C1 segment of cervical spinal cord (tissue), 14 donors: ENCODE measurements around the gene ZNF735.
"Not testable (repeated sequence)": the region's sequence is repeated elsewhere in the genome, so short reads cannot be mapped to it uniquely, and the experiment has no call there.

ENCODE experiments used
- DNase-seq, 14 donors: peaks; one replicate each; lab custom pipeline; 2025; lab: John Stamatoyannopoulos, UW

Gene ZNF735

DNA sequence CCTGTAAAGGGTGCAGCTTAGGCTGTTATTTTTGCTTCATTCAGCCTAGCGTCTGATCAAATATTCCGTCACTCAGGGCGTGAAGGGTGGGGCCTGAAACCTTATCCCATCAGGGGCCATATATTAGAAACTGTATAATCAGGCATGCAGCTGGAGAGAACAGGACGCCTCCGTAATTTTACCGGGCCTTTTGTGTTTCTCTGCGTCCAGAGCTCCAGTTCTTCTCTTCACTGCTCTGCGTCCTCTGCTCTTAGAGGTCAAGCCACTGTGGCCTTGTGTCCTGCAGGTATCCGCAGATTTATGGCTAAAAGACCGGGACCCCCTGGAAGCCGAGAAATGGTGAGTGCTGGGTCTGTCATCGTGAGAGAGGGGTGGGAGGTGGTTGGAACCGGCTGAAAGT, at the start of gene ZNF735:
Gene ZNF735, plus strand, starts transcription at position 301 of the 400 bp plus-strand sequence. Its CDS starts 0 bp downstream, at position 301.
- DNase-seq: no peak

DNA sequence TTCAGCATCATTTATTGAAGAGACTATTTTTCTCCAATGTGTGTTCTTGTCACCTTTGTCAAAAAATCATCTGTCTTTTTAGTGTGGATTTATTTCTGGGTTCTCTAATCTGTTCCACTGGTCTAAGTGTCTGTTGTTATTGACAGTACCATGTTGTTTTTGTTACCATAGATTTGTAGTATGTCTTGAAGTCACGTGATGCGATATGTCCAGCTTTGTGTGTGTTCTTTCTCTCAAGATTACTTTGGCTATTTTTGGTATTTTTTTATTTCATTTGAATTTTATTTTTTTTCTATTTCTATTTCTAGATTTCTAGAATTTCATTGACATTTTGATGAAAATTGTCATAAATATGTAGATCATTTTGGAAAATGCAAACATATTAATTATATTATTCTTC, 36.0 kb upstream of the ZNF735 start:
- not testable (repeated sequence) for DNase-seq

GRCh38 chr7:64174328-64174727, 32.7 kb upstream of the ZNF735 start:
- DNase-seq: no peak

- DNase-seq: no peak
These were observed 32.1 kb upstream of the ZNF735 start for GRCh38 chr7:64174941-64175340.

- DNase-seq: no peak
These were observed 26.0 kb upstream of the ZNF735 start for GRCh38 chr7:64180989-64181388.

GRCh38 chr7:64181586-64181985, 25.4 kb upstream of the ZNF735 start:
- no peak for DNase-seq

- DNase-seq: no peak
These were observed 24.8 kb upstream of the ZNF735 start for GRCh38 chr7:64182036-64182790.

DNA sequence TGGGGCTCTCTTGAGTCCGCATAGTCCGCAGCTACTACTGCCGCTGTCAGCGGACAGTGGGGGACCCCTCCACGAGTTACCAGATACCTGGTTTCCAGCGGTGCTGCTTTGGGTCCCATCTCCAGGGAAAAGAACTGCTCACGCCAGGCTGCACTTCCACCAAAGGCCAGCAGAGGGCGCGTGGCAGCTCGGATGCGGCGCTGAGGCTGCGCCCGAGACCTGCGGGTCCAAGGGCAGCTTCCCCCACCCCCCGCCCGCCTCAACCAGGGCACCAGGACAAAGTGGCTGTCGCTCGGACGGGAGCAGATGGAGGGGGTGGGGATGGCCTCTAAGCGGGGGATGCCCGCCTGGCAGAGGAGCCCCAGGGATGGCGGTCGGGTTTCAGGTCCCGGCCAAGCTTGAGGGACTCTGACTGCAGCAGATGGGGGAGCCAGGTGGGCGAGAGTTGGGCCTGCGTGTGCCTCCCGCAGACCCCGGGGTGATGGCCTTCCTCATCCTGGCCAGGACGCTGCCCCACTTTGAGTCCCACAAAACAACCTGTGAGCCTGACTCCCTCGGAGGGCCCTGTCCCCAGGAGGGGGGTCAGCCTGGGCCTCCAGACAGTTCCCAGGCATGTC, 23.8 kb upstream of the ZNF735 start:
- DNase-seq: peak in 6 of 14 donors; percentile 0 to 15 (median 5)

GRCh38 chr7:64183827-64184372, 23.1 kb upstream of the ZNF735 start:
- DNase-seq: no peak

DNA sequence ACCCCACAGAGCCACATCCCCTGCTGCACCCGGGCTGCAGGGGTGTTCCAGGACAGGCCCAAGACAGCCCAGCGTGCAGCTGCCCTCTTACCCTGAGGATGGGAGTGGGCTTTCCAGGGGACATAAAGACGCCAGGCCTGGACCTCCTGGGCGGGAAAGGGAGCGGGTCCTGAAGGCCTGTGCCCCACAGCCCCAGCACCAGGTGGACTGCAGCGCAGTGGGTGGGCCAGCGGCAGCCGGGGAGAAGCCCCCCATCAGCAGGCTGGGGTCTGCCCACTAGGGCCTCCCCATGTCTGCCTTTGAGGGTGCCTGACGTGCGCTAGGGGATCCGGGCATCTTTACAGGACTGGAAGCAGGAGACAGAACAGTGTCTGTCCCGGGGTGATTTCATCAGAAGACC, 22.6 kb upstream of the ZNF735 start:
- DNase-seq: no peak

GRCh38 chr7:64187408-64187807, 19.6 kb upstream of the ZNF735 start:
- no peak for DNase-seq

DNA sequence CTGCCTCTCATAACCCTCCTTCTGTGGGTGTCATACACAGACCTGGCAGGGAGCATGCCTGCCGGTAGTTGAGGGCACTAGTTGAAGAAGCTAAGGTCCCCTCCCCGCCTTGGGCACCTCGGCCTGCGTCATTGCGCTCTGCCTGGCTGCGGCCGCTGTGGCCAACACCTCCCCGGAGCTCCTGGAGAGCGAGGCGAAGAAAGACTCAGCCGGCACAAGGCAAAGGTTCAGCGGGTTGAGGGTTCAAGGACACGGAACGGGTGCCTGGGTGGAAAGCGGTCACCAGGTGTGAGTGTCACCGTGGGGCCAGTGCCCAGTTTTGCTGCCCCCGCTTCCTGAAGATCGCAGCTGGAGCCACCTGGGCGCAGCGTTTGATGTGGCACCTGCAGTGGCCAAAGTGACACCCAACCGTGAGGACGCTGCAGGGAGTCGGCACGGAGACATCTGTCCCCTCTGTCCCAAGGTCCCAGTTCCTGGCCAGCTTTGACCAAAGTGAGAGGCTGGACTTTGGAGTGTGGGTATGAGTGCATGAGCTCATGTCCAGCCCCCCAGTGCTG, 14.8 kb upstream of the ZNF735 start:
- DNase-seq: no peak

GRCh38 chr7:64192775-64193174, 14.2 kb upstream of the ZNF735 start:
- no peak for DNase-seq

DNA sequence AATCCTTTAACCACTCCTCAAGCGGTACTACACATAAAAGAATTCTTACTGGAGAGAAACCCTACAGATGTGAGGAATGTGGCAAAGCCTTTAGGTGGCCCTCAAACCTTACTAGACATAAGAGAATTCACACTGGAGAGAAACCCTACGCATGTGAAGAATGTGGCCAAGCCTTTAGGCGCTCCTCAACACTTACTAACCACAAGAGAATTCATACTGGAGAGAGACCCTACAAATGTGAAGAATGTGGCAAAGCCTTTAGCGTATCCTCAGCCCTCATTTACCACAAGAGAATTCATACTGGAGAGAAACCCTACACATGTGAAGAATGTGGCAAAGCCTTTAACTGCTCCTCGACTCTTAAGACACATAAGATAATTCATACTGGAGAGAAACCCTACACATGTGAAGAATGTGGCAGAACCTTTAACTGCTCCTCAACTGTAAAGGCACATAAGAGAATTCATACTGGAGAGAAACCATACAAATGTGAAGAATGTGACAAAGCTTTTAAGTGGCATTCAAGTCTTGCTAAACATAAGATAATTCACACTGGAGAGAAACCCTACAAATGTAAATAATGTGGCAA, 12.8 kb downstream of the ZNF735 start:
- not testable (repeated sequence) for DNase-seq

DNA sequence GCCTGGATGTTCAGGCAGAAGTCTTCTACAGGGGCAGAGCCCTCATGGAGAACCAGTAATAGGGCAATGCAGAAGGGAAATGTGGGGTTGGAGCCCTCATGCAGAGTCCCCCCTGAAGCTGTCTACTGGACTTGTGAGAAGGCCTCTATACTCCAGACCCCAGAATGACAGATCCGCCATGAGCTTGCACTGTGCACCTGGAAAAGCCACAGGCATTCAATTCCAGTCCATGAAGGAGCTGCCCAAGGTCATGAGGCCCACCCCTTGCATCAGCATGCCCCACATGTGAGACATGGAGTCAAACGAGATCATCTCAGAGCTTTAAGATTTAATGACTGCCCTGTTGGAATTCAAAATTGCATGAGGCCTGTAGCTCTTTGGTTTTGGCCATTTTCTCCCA, 16.4 kb downstream of the ZNF735 start:
- DNase-seq: no peak

DNA sequence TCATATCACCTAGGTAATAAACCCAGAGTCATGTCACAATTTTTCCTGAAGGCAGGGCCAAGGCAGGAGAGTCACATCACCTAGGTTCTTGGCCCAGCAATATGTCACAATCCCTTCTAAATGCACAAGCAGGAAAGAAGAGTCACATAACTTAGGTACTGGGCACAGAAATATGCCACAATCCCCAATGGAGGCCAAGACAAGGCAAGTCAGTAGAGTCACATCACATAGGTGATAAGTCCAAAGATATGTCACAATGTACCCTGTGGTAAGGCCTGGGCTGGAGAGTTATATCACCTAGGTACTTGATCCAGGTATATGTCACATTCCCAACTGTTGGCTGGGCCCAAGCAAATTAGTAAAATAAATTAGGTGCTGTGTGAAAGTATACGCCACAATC, 21.2 kb downstream of the ZNF735 start, which contains the start of gene ZNF679:
Gene ZNF679, plus strand, starts transcription at position 301 of the 400 bp plus-strand sequence. CDS start 20,644 bp downstream, outside the sequence.
- DNase-seq: not testable (repeated sequence)

DNA sequence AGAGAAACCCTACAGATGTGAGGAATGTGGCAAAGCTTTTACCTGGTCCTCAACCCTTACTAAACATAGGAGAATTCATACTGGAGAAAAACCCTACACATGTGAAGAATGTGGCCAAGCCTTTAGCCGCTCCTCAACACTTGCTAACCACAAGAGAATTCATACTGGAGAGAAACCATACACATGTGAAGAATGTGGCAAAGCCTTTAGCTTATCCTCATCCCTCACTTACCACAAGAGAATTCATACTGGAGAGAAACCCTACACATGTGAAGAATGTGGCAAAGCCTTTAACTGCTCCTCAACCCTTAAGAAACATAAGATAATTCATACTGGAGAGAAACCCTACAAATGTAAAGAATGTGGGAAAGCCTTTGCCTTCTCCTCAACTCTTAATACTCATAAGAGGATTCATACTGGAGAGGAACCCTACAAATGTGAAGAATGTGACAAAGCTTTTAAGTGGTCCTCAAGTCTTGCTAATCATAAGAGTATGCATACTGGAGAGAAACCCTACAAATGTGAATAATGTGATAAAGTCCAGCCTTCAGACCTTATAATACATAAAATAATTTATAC, 59.4 kb downstream of the ZNF735 start:
- no peak for DNase-seq
